GM12878 (cell line): ENCODE measurements around the gene PCCA.

Experiments used
- CTCF ChIP-seq, 3 experiments: IDR thresholded peaks in 2 of 3; conservative IDR thresholded peaks in 1 of 3; 2 replicates each; pipeline ENCODE4 v1.5.1; 2011; ENCODE audit warnings: low read depth in 3 of 3, low read length in 3 of 3, mild to moderate bottlenecking in 3 of 3, control low read depth in 2 of 3, moderate library complexity in 2 of 3, inconsistent platforms in 1 of 3, mixed read lengths in 1 of 3; ENCODE audit not compliant: control insufficient read depth in 2 of 3, insufficient read depth in 1 of 3; ENCODE audit errors: extremely low read depth in 1 of 3
- NFYB ChIP-seq: IDR thresholded peaks from 2 replicates; pipeline ENCODE4 v1.6.1; 2011; ENCODE audit warnings: low read depth, mild to moderate bottlenecking, low read length, improper control_type of control experiment, moderate library complexity; ENCODE audit not compliant: insufficient read depth

- TF ChIP-seq CTCF (IDR thresholded peaks at IDR 0.05 in 2 of 3, conservative IDR thresholded peaks at IDR 0.05 in 1 of 3; ENCODE audit: control insufficient read depth in 2 of 3, extremely low read depth in 1 of 3, insufficient read depth in 1 of 3, low read depth in 3 of 3, low read length in 3 of 3) (no peak), NFYB (no peak)
Observed at GRCh38 chr13:100090861-100091260, 2.0 kb downstream of the PCCA start.
